Activated CD8-positive, alpha-beta T cell treated with anti-CD3 and anti-CD28 coated beads for 36 hours (primary cell): ENCODE measurements around the gene SCCPDH. TPM values are rescaled to one million over a fixed set of nuclear protein-coding genes. Genes with fewer than 3 reads are reported as not detected.

ENCODE experiments used
- ATAC-seq: fragments of 200-7000 bp; cut with Tn5 transposase; one replicate; pipeline ENCODE4 v1.10.0; 2021; ENCODE audit warnings: mild to moderate bottlenecking, moderate library complexity
- CTCF ChIA-PET: fragments of 350-600 bp; sonication (Branson Sonifier 250); formaldehyde crosslinking; loops from one replicate; lab custom pipeline; 2021; ENCODE audit warnings: antibody characterized with exemption; lab: Charles Lee
- POLR2A ChIA-PET: fragments of 350-600 bp; sonication (Branson Sonifier 250); formaldehyde crosslinking; loops from one replicate; lab custom pipeline; 2021; ENCODE audit warnings: antibody characterized with exemption; lab: Charles Lee
- DNase-seq: peaks from one replicate; pipeline ENCODE4 v3.0.0-alpha.2; 2020
- H3K27ac Mint-ChIP-seq: one replicate; pipeline ENCODE4 v1.8.0; 2021; ENCODE audit warnings: mild to moderate bottlenecking, mixed read lengths
- H3K27me3 Mint-ChIP-seq: one replicate; pipeline ENCODE4 v1.8.0; 2021; ENCODE audit warnings: mixed read lengths
- H3K36me3 Mint-ChIP-seq: one replicate; pipeline ENCODE4 v1.8.0; 2021; ENCODE audit warnings: low read depth, mixed read lengths
- H3K4me1 Mint-ChIP-seq: one replicate; pipeline ENCODE4 v1.8.0; 2021; ENCODE audit warnings: low read depth, mixed read lengths
- H3K4me3 Mint-ChIP-seq: one replicate; pipeline ENCODE4 v1.8.0; 2021; ENCODE audit warnings: mild to moderate bottlenecking, moderate library complexity, mixed read lengths
- H3K9me3 Mint-ChIP-seq: one replicate; pipeline ENCODE4 v1.8.0; 2021; ENCODE audit warnings: mixed read lengths
- intact Hi-C: fragments of 100-400 bp; cut with micrococcal nuclease; formaldehyde crosslinking; loops from one replicate; pipeline ENCODE4 v1.10.0; 2022
- total RNA-seq, 2 experiments: library from RNA; stranded (reverse); gene quantifications; one replicate each; pipeline ENCODE4 v1.2.3, GENCODE V29; 2021
- TF ChIP-seq, protein P1 (sequence below): fragments of 200-600 bp; IDR thresholded peaks from one replicate; pipeline ENCODE4 v1.8.0; 2022; ENCODE audit warnings: antibody characterized with exemption, mild to moderate bottlenecking

Gene SCCPDH
- total RNA-seq, 2 experiments from 2014 or later: 39.4 to 41.7 TPM

DNA sequence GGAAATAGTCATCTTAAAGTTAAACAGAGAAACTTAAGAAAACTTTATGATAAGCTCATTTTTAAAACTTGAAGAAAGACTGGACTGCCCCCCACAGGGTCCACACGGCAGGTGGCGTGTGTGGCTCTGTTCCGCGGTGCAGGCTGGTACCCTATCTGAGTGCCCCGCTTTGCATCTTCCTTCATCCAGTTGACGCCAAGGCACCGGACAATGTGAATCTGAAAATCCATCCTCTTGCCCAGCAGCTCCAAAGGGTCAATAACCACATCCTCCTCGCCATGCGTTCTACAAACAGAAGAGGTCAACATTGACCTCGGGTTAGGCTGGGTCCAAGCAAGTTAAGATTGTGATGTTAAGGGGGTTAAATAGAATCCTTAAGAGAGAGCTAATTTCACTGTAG is 54.5 kb downstream of the SCCPDH start:
- POLR2A ChIA-PET: interaction anchor here (1.0 kb wide), 1 partner anchor 148 kb away, joined by 3 read pairs; no protein-coding TSS in a partner anchor
- Mint-ChIP-seq H3K36me3 (peaks cover 4% of the 10 kb centered on the region), H3K4me1 (peaks cover 10% of the 10 kb centered on the region), H3K4me3 (no peak overlapping the region), H3K9me3 (no peaks in the 10 kb centered on the region), H3K27ac (no peak overlapping the region), H3K27me3 (no peaks in the 10 kb centered on the region)
- DNase-seq: no peak
- intact Hi-C loops: no loop called here
- TF ChIP-seq, protein P1, sequence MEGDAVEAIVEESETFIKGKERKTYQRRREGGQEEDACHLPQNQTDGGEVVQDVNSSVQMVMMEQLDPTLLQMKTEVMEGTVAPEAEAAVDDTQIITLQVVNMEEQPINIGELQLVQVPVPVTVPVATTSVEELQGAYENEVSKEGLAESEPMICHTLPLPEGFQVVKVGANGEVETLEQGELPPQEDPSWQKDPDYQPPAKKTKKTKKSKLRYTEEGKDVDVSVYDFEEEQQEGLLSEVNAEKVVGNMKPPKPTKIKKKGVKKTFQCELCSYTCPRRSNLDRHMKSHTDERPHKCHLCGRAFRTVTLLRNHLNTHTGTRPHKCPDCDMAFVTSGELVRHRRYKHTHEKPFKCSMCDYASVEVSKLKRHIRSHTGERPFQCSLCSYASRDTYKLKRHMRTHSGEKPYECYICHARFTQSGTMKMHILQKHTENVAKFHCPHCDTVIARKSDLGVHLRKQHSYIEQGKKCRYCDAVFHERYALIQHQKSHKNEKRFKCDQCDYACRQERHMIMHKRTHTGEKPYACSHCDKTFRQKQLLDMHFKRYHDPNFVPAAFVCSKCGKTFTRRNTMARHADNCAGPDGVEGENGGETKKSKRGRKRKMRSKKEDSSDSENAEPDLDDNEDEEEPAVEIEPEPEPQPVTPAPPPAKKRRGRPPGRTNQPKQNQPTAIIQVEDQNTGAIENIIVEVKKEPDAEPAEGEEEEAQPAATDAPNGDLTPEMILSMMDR: no peak
- CTCF ChIA-PET: no interaction called here
- ATAC-seq: no peak

DNA sequence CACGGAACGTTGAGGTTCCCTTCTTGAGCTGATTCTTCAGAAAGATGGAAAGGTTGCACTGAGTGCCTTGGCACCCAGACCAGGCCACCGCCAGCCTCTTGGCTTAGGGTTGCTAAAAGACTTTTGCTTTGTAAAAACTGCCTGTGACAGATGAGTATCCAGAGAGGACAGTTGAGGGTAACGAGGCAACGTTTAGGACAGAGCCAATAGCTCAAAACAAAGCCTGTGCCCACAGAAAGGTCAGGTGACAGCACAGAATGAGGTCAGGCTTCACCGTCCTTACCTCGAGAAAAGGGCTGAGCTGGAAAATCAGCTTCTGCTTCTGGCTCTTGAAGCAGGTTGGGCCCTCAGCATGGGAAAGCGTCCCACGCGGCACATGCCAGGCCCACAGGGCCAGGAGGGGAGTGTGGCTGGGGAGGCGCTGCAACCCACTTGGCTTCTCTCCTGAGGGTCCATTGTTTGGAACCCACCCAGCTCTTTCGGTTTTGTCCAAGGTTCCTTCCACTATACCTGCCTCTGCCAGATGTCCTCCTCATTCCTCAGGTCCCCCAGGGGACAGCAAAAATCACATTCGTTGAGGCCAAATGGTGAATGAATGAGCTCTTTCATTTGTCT is 55.5 kb downstream of the SCCPDH start:
- intact Hi-C loops: no loop called here
- no peak for DNase-seq
- peaks cover 4% of the 10 kb centered on the region for H3K36me3 Mint-ChIP-seq
- ChIA-PET CTCF (interaction anchor here (0.8 to 1.5 kb wide), 2 partner anchors 10 to 90 kb away, joined by 3 to 5 read pairs; no protein-coding TSS in a partner anchor), POLR2A (interaction anchor here (1.0 kb wide), 1 partner anchor 149 kb away, joined by 3 read pairs; no protein-coding TSS in a partner anchor)
- no peaks in the 10 kb centered on the region for H3K9me3 Mint-ChIP-seq
- no peaks in the 10 kb centered on the region for H3K27me3 Mint-ChIP-seq
- no peak for ATAC-seq
- H3K4me3 Mint-ChIP-seq: no peak overlapping the region
- H3K27ac Mint-ChIP-seq: no peak overlapping the region
- TF ChIP-seq, protein P1: no peak
- H3K4me1 Mint-ChIP-seq: peaks cover 11% of the 10 kb centered on the region

DNA sequence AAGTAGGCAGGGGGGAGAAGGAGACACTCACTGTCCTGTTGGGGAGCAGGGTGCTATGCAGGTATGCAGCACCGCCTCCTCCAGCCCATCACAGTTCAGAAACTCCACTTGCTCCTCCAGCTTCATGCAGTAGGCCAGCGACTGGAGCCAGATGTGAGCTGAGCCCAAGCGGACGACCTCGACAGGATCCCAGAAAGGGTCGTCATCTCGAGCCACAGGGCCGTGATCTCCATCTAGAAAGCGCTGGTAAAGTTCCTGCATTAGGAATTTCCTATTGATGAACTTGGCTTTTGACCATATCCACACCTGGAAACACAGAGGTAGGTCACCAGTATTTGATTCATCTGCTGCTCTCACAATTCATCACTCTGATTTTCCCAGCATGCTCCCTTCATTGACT is 56.1 kb downstream of the SCCPDH start:
- Mint-ChIP-seq H3K4me3 (no peak overlapping the region), H3K36me3 (peaks cover 4% of the 10 kb centered on the region), H3K9me3 (no peaks in the 10 kb centered on the region), H3K4me1 (peaks cover 16% of the 10 kb centered on the region), H3K27ac (no peak overlapping the region), H3K27me3 (no peaks in the 10 kb centered on the region)
- TF ChIP-seq, protein P1: no peak
- no peak for ATAC-seq
- intact Hi-C loops: no loop called here
- ChIA-PET CTCF (interaction anchor here (0.8 to 1.5 kb wide), 2 partner anchors 11 to 91 kb away, joined by 3 to 5 read pairs; no protein-coding TSS in a partner anchor), POLR2A (no interaction called here)
- no peak for DNase-seq

DNA sequence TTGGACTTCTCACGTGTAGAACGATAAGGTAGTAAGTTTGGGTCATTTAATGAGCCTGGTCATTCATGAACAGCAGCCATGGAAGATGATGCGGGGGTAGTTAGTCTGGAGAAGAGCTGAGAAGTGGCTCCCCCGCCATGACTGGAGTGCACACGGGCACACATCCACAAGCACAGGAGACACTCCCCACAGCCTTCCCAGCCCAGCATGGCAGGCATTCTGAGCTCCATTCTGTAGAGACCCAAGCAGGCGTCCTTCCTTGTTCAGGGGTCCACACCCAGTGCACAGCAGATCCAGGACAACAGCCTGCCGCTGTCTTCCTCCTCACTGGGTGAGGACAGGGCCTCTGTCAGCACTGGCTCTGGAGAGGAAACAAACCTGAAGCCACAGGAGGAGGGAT is 57.0 kb downstream of the SCCPDH start:
- ChIA-PET CTCF (no interaction called here), POLR2A (no interaction called here)
- Mint-ChIP-seq H3K27ac (no peak overlapping the region), H3K9me3 (no peaks in the 10 kb centered on the region), H3K4me1 (peaks cover 17% of the 10 kb centered on the region), H3K27me3 (no peaks in the 10 kb centered on the region), H3K4me3 (no peak overlapping the region), H3K36me3 (peaks cover 1% of the 10 kb centered on the region)
- ATAC-seq (no peak), DNase-seq (no peak)
- intact Hi-C loops: no loop called here
- TF ChIP-seq, protein P1: no peak

DNA sequence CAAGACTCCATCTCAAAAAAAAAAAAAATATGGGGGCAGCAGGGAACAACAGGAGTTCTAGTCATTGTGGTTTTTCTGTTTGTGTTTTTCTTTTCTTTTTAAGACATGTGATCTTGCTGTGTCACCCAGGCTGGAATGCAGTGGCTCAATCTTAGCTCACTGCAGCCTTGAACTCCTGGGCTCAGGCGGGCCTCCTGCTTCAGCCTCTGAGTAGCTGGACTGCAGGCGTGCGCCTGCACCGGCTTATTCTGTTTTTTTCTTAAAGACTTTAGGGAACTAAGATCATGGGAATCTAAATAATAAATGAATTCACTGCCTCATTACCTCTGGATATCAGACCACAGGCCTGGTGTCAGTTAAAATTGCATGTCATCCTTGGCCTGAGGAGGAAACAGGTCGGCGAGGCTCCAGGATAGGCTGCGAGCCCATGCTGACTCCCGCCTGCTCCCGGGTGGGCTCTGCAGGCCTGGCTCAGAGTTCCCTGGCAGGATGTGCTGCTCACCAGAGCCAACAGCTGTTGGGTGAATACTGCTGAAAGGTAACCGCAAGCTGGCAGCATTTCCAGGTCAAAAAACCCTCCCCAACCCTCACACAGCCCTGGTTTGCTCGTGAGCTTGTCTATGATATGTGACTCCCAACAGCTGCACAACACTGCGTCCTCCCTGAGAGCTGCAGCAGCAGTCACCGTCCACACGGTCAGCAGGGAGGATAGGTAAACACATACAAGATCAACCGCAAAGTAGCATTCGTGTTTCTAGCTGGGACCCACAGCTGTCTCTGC is 58.1 kb downstream of the SCCPDH start:
- CTCF ChIA-PET: no interaction called here
- POLR2A ChIA-PET: interaction anchor here (0.7 kb wide), 1 partner anchor 173 kb away, joined by 3 read pairs; no protein-coding TSS in a partner anchor
- ATAC-seq: peak; percentile 38
- TF ChIP-seq, protein P1: no peak
- DNase-seq: peak; percentile 24
- no peaks in the 10 kb centered on the region for H3K27me3 Mint-ChIP-seq
- no peaks in the 10 kb centered on the region for H3K36me3 Mint-ChIP-seq
- no peak overlapping the region for H3K27ac Mint-ChIP-seq
- H3K9me3 Mint-ChIP-seq: no peaks in the 10 kb centered on the region
- intact Hi-C loops: no loop called here
- no peak overlapping the region for H3K4me3 Mint-ChIP-seq
- H3K4me1 Mint-ChIP-seq: peaks cover 17% of the 10 kb centered on the region
